Skin epidermis (tissue), 12 donors: Measurements from ENCODE around the gene ELOVL6.
"Not testable (repeated sequence)": the region's sequence is repeated elsewhere in the genome, so short reads cannot be mapped to it uniquely, and the experiment has no call there.

ENCODE experiments used
- H3K27ac ChIP-seq, 21 experiments: fragments of 200-600 bp; sonication (generic) in 11 of 21; one replicate each; pipeline ENCODE4 v1.5.0; 2020; ENCODE audit warnings: mild to moderate bottlenecking in 3 of 21, inconsistent platforms in 2 of 21, moderate library complexity in 2 of 21
- H3K4me3 ChIP-seq, 7 experiments: fragments of 200-600 bp; sonication (generic) in 2 of 7; one replicate each; pipeline ENCODE4 v1.5.0; 2020; ENCODE audit warnings: inconsistent platforms in 2 of 7, mild to moderate bottlenecking in 2 of 7, moderate library complexity in 1 of 7

ELOVL6 gene

DNA sequence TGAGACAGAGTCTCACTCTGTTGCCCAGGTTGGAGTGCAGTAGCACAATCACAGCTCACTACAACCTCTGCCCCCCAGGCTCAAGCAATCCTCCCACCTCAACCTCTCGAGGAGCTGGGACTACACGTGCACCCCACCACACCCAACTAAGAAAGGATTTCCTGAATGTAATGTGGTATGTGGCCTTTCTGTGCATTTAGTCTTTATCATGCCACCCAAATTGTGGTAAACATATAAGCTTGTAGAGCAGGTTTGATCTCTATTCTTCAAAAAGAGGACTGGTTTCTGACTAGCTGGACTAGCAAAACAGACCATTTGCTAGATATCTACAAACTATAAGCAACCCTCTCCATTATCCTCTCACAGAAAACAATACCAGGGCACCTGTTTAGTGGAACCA, 33.6 kb downstream of the ELOVL6 start:
- H3K4me3 ChIP-seq, result no peak overlapping the region
- peak overlapping the region in 10 of 21 experiments; percentile 16 to 73 (median 54) for H3K27ac ChIP-seq

DNA sequence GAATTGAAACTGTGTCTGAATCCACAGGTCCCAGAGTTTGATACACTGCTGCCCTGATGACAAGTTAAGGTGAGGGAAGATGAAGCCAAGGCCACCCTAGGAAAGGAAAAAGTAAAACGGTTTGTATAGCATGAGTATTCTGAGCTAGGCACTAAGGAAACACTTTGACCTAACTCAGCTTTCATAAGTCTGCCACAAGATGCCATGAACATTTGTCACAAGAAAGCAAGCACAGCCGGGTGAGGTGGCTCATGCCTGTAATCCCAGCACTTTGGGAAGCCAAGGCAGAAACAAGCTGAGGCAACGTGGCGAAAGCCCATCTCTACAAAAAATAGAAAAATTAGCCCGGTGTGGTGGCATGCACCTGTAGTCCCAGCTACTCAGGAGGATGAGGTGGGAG, 34.2 kb downstream of the ELOVL6 start:
- H3K4me3 ChIP-seq, result no peak overlapping the region

DNA sequence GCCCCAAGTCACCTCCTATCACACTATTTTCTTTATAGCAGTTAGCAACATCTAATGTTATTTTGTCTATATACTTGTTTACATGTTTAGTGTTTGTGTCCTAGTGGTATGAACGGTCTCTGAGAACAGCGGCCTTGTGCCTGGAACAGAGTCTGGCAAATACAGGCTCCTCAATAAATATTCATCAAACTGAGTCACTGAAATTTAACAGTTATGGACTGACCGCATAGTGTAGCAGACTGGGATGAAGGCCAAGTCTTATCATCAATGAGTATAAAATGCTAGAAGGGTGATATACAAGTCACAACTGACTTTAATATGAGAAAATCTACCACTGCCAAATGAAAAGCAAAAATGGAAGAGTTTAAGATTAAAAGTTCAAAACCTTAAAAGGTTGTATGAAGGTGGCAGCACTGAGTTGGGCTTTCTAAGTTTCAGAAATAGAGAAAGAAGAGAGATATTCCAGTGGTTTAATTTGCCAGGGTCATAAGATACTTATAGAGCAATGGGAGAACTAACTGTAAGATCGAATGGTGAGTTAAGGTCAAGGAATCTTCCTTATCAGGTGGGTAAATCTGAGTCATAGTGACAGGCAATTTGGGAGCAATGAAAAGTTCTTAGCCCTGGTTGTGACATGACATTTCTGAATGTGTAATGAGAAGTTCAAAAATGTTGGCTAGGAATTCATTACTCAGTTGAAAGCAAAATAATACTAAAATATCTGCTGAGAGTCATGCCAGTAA, 34.9 kb downstream of the ELOVL6 start:
- H3K27ac ChIP-seq, result no peak overlapping the region
- no peak overlapping the region for H3K4me3 ChIP-seq

More for the DNA sequence above, 34.2 kb downstream of the ELOVL6 start:
- no peak overlapping the region for H3K27ac ChIP-seq

DNA sequence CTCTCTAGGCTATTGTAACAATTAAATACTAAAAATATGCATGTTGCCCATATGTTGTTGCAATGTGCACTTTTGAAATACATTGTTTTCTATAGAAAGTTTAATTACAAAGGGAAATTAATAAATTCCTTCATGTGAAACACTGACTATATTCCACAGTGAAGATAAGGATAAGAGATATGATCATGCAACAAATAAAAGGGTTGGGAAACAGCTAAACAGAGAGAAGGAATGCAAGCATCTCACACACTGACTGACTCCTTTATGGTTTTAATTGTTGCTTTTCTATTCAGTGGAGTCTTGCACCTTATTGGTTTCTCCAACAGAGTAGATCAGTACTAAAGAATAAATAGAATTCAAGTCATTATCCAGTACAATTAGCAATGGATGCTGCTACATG, 37.8 kb downstream of the ELOVL6 start:
- no peak overlapping the region for H3K27ac ChIP-seq
- no peak overlapping the region for H3K4me3 ChIP-seq

DNA sequence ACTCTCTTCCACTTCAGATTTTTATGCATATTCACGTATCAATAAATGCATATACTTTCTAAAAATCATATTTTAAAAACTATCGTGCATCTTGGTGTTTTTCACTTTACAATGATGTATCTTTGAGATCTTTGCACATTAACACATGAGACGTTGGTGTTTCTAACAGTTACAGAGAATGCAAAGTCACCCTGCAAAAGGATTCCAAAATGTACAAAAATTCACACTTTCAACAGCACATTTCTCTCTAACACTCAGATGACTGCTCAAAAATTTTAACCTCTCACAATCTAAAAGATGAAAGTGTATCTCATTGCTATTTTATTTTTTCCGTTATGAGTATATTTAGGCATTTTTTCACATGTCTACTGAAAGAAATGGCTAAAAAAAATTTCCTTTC, 38.9 kb downstream of the ELOVL6 start:
- H3K27ac ChIP-seq, result no peak overlapping the region
- H3K4me3 ChIP-seq, result no peak overlapping the region

DNA sequence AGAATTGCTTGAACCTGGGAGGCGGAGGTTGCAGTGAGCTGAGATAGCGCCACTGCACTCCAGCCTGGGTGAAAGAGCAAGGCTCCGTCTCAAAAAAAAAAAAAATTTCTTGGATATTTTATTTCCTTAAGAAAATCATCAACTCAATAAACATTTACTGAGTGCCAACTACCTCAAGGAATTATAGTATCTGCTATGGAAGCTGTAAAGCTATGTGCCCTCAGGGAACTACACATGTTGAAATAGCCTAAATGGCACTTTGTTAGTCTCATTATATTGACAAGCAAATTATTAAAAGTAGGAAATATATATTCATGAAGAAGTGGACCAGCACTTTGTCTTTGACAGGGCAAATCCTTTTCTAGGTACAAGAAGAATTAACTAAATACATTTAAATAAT, 40.8 kb downstream of the ELOVL6 start:
- H3K27ac ChIP-seq, result no peak overlapping the region
- H3K4me3 ChIP-seq, result no peak overlapping the region

DNA sequence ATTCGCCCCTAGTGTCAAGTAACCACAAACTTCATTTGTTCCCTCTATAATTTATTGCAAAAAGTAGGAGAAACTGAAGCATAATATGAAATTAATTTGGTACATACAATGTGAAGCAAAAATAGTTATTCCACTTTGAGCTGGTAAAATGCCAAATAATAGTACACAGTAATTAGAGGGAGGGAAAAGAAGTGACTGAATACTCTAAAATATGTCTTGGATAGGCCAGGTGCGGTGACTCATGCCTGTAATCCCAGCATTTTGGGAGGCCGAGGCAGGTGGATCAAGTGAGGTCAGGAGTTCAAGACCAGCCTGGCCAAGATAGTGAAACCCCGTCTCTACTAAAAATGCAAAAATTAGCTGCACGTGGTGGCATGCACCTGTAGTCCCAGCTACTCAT, 41.2 kb downstream of the ELOVL6 start:
- not testable (repeated sequence) for H3K27ac ChIP-seq, H3K4me3 ChIP-seq

DNA sequence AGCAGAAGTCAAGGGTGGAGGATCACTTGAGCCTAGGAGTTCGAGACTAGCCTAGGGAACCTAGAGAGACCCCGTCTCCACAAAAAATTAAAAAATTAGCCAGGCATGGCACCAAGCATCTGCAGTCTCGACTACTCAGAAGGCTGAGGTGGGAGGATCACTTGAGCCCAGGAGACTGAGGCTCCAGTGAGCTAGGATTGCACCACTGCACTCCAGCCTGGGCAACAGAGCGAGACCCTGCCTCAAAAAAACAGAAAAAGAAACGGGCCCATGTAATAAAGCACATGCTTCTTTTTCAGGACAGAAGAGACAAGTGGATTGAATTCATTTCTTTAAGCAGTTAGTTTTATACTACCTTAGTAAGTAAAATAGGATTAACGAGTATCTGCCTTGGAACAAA, 42.0 kb downstream of the ELOVL6 start:
- no peak overlapping the region for H3K4me3 ChIP-seq
- no peak overlapping the region for H3K27ac ChIP-seq

DNA sequence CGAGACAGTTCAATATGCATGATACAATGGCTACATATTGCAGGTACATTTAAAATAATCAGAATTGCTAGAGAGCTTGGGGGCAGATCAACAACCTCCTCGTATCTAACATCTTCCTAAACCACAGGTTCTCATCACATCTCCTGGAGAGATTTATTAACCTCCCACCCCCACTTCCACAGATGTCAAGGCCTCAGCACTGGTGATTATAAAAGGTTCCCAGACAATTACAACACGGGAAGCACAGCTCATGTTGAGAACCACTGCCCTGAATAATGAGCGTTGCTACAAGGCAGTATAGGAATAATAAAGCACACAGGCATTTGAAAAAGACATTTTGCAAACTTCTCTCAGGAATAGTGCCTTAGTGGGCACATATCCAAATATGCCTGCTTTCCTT, 42.8 kb downstream of the ELOVL6 start:
- no peak overlapping the region for H3K27ac ChIP-seq

DNA sequence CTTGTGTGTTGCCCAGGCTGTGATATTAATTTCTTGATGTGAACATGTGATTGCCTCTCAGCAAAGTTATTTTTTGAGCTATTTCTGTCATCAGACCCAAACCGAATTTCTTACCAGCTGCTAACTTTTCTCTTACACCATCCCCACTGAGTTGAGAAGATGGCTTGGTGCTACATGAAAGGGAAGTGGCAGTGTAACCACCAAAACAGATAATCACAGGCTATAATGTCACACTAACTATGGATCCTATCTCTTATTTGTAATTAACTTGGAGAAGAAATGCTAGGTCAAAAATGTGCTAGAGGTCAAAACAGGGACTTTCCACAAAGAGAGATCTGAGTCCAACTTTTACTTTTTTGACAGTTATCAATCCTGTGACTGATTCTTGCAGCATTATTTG, 43.8 kb downstream of the ELOVL6 start:
- no peak overlapping the region for H3K27ac ChIP-seq
- no peak overlapping the region for H3K4me3 ChIP-seq

More for the DNA sequence above, 42.8 kb downstream of the ELOVL6 start:
- H3K4me3 ChIP-seq, result no peak overlapping the region

DNA sequence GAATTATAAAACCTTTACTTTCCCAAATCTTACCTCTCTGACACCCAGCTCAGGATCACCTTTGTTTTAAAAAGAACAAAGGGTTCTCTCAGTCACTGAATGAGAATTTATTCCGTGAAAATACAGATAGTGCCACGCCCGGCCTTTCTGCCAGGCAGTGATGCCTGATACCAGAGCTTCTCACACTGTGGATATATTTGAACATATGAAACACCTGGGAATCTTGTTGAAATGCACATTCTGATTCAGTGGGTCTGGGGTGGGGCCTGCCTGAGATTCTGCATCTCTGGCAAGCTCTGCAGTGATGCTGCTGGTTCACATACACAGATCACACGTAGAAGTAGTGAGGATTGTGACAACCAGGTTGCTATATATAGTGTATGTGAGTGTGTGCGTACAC, 46.0 kb downstream of the ELOVL6 start:
- Histone ChIP-seq H3K27ac (no peak overlapping the region), H3K4me3 (no peak overlapping the region)

DNA sequence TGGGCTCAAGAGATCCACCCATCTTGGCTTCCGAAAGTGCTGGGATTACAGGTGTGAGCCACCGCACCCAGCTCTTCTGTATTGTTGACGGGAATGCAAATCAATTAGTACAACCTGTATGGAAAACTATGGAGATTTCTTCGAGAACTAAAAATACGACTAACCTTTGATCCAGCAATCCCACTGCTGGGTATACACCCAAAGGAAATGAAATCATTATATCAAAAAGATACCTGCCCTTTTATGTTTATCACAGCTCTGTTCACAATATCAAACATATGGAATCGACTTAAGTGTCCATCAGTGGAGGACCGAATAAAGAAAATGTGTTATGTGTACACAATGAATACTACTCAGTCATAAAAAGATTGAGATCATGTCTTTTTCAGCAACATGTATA, 49.3 kb downstream of the ELOVL6 start:
- Histone ChIP-seq H3K27ac (no peak overlapping the region), H3K4me3 (no peak overlapping the region)

DNA sequence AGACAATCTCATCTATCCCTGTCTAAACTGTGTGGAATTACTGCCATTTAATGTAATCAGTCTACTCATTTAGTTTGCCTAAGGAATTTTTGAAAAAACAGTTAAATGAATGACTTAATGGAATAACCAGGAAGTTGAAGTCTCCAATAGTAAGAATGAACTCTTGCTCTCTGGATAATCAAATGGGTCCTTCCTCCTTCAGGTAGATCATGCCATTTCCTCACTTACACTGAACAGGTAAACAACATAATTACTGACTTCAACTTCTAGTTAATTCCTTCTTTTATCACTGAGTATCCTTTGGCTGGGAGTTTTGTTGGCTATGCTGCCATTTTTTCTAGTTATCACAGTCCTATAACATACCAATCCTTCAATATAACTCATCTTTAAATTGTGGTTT, 56.0 kb downstream of the ELOVL6 start:
- Histone ChIP-seq H3K27ac (no peak overlapping the region), H3K4me3 (no peak overlapping the region)

DNA sequence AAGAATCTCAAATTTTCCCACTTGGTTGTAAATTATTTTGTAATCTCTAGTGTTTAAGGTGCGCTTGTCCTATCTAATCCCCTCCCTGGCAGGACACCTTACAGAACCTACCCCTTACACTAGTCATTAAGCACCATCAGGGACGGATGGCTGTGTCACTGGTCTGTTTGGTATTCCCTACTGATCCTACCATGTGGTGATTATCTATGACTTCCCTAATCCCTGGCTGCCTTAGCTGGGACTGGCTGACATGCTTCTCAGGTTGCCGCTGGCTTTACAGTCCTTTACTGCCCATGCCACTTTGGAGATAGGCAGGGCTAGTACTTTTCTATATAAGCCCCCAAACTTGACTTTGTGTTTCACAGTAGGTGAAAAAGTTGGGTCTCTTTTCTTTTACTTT, 58.6 kb downstream of the ELOVL6 start:
- no peak overlapping the region for H3K4me3 ChIP-seq
- H3K27ac ChIP-seq, result no peak overlapping the region

DNA sequence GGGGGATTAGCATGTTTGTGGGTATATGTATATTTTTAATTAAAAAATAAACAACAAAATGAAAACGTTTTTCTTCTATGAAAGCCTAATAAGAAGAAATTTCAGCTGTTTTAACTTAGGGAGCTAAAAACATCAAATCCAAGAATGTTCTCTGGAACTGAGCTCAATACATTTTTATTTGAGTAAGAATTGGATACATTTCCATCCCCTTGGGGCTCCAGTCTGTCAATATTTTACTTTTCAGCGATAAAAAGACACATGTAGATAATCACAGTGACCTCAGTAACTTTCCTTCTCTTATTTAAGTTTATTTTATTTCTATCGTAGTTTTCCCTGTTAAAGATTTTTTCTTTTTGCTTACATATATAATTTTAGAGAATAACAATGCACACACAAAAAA, 59.3 kb downstream of the ELOVL6 start:
- Histone ChIP-seq H3K4me3 (no peak overlapping the region), H3K27ac (no peak overlapping the region)

DNA sequence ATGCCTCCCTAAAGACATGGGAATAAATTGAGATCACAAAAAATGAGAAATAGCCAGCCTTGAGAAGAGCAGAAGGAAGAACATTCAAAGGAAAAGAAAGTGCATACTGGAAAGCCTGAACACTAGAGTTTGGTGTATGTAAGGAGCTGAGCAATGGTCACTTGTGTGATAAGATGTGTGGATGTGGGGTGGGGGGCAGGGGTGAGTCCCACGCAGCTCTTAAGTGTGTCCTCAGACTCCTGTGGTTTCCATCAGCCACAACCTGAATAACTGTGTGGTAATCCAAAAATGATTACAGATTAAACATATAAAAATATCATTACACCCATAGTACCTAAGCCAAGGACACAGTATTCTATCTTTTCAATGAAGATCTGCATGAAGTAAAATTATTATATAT, 59.9 kb downstream of the ELOVL6 start:
- H3K4me3 ChIP-seq, result no peak overlapping the region
- no peak overlapping the region for H3K27ac ChIP-seq

DNA sequence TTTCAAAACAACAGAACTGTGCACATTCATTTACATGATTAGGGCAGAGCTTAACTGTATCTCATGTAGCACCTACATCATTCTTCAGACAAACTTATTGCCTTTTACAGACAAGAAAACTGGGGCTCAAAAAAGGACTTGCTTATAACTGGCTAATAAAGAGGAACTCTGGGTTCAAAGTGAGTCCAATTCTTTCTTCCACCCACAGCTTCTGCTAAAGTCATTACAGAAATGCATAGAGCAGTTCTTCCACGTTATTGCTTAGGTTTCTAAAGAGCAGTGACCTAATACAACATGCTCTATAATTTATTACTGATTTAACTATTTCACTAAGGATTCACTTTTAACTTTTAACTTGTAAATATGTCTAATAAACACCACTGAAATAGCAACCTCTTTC, 60.6 kb downstream of the ELOVL6 start:
- Histone ChIP-seq H3K27ac (no peak overlapping the region), H3K4me3 (no peak overlapping the region)

DNA sequence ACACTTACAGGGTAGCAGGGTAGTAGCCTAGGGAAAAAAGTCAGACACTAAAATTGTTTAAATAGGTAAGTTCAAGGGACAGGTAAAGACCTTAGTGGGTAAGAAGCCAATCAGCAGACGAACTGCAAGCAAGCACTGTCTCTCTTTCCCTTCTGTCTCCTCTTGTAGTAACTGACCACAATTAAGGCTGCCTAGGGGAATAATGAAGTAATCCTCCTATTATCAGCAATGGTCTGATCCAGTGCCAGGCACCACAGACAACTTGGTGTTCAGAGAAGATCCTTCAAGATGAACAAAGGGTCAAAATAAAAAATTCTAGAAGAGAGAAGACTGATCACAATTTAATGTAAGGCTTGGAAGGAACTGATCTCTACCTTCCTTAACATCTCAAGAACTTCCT, 62.9 kb downstream of the ELOVL6 start:
- no peak overlapping the region for H3K27ac ChIP-seq
- no peak overlapping the region for H3K4me3 ChIP-seq

DNA sequence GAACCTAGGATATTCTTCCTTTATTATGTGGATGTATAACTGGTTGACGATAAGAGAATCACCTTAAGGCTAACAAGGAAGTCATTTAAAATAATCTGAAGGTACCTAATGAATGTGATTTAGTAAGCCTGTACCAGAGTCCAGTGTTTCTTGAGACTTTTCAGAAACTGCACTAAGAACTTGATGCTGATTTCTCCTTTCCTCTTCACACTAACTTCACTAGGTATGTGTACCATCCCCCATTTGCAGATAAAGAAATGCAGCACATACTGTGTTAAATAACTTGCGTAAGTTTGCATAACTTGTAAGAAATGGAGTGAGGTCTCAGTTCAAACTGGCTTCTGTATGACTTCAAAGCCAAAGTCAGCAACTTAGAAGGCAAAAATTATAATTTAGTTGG, 63.3 kb downstream of the ELOVL6 start:
- H3K27ac ChIP-seq, result no peak overlapping the region
- no peak overlapping the region for H3K4me3 ChIP-seq

DNA sequence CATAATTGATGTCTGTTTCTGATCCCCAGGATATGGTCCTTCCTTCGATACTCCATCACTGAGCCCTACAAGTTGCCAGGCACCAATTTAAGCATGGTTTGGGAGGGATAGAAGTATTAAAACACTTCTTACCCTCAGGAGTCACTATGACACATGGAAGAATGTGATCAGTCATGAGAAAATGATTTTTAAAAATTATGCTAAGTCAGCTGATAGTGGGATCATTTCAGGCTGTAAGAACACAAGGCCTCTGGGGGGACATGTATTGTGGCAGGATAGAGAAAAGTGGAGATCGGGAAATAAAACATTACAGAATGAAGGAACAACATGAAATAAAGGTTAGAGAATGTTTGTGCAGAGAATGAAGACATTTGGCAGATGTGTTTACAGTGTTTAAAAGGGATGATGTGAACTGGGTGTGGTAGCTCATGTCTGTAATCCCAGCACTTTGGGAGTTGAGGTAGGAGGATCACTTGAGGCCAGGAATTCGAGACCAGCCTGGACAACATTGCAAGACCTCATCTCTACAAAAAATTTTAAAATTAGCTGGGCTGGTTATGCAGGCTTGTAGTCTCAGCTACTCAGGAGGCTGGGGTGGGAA, 64.0 kb downstream of the ELOVL6 start:
- H3K4me3 ChIP-seq, result no peak overlapping the region
- H3K27ac ChIP-seq, result no peak overlapping the region

DNA sequence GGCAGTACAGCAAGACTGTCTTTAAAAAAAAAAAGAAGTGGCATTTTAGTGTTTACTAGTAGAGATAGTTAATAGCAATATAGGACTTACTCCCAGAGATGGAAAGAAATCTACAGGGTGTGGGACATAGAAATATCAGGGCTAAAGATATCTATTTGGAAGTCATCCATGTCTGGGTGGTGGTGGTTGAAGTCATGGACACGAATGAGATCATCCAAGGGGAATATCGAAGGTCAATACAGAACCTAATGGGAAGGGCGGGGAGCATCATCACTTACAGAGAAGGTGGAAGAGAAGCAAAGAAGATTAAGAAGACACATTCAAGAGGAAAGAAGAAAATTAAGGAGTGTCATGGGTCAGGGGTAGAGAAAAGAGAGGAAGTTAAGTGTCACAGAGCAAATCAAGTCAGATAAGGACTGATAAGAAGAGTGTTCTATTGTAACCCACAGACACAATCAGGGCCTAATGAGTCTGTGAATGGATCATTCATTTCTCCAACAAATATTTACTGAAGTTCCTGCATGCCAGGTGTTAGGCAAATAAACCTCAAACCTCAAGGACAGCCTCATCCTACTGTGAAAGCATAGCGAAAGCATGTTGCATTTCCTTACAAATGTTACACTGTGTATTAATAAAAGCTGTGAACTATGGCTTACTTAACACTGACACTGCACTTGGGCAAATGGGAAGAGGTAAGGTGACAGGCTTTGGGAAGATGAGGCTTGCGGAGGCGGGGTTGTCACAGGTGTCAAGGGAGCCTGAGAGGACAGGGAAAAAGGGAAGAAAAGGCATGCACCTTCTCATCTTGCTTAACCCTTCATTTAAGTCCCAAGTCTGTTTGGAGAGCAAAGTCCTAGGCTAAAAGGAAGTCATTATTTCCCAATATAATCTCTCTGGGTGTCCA, 65.3 kb downstream of the ELOVL6 start:
- H3K4me3 ChIP-seq, result no peak overlapping the region
- H3K27ac ChIP-seq, result no peak overlapping the region
